ENCODE measurements around the gene RABGGTB.
A peak's percentile ranks its signal among the peaks of the same experiment; 100 is the strongest.
"Not testable (repeated sequence)": the region's sequence is repeated elsewhere in the genome, so short reads cannot be mapped to it uniquely, and the experiment has no call there.

Gene RABGGTB

DNA sequence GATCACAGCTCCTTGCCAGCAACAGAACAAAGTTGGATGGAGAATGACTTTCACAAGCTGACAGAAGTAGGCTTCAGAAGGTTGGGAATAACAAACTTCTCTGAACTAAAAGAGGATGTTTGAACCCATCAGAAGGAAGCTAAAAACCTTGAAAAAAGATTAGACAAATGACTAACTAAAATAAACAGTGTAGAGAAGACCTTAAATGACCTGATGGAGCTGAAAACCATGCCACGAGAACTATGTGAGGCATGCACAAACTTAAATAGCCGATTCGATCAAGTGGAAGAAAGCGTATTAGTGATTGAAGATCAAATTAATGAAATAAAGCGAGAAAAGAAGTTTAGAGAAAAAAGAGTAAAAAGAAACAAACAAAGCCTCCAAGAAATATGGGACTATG is 7.4 kb upstream of the RABGGTB start:
- H3K4me1 ChIP-seq (ENCODE audit: control insufficient read depth, insufficient read depth, low read length); H3K9me3 ChIP-seq (ENCODE audit: control insufficient read depth, low read length); DNase-seq (ENCODE audit: low read depth); H3K27me3 ChIP-seq (replicated peaks; ENCODE audit: control insufficient read depth, insufficient read depth, low read length); H3K9ac ChIP-seq (ENCODE audit: low read length); H3K36me3 ChIP-seq (ENCODE audit: control insufficient read depth, insufficient read depth, low read length, severe bottlenecking); H3K4me3 ChIP-seq (ENCODE audit: low read length): not testable (repeated sequence)

DNA sequence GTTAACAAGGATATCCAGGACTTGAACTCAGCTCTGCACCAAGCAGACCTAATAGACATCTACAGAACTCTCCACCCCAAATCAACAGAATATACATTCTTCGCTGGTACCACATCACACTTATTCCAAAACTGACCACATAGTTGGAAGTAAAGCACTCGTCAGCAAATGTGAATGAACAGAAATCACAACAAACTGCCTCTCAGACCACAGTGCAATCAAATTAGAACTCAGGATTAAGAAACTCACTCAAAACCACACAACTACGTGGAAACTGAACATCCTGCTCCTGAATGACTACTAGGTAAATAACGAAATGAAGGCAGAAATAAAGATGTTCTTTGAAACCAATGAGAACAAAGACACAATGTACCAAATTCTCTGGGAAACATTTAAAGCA is 5.9 kb upstream of the RABGGTB start:
- H3K27me3 ChIP-seq (replicated peaks; ENCODE audit: control insufficient read depth, insufficient read depth, low read length); DNase-seq (ENCODE audit: low read depth); H3K9me3 ChIP-seq (ENCODE audit: control insufficient read depth, low read length); H3K36me3 ChIP-seq (ENCODE audit: control insufficient read depth, insufficient read depth, low read length, severe bottlenecking); H3K4me1 ChIP-seq (ENCODE audit: control insufficient read depth, insufficient read depth, low read length); H3K4me3 ChIP-seq (ENCODE audit: low read length); H3K9ac ChIP-seq (ENCODE audit: low read length): not testable (repeated sequence)

DNA sequence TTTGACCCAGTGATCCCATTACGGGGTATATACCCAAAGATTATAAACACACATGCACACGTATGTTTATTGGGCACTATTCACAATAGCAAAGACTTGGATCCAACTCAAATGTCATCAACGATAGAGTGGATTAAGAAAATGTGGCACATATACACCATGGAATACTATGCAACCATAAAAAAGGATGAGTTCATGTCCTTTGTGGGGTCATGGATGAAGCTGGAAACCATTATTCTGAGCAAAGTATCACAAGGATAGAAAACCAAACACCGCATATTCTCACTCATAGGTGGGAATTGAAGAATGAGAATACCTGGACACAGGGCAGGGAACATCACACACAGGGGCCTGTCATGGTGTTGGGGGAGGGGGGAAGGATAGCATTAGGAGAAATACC is 2.1 kb upstream of the RABGGTB start:
- not testable (repeated sequence) for DNase-seq (ENCODE audit: low read depth); H3K9ac ChIP-seq (ENCODE audit: low read length); H3K9me3 ChIP-seq (ENCODE audit: control insufficient read depth, low read length); H3K4me3 ChIP-seq (ENCODE audit: low read length); H3K27me3 ChIP-seq (replicated peaks; ENCODE audit: control insufficient read depth, insufficient read depth, low read length)
- H3K36me3 ChIP-seq (ENCODE audit: control insufficient read depth, insufficient read depth, low read length, severe bottlenecking): peaks cover 11% of the 10 kb centered on the region
- H3K4me1 ChIP-seq (ENCODE audit: control insufficient read depth, insufficient read depth, low read length): peaks cover 14% of the 10 kb centered on the region

GRCh38 chr1:75785320-75785982 is 605 bp upstream of the RABGGTB start:
- Histone ChIP-seq H3K9me3 (ENCODE audit: control insufficient read depth, low read length) (no peaks in the 10 kb centered on the region), H3K4me1 (ENCODE audit: control insufficient read depth, insufficient read depth, low read length) (peaks cover 30% of the 10 kb centered on the region), H3K36me3 (ENCODE audit: control insufficient read depth, insufficient read depth, low read length, severe bottlenecking) (peaks cover 26% of the 10 kb centered on the region), H3K4me3 (ENCODE audit: low read length) (peak overlapping the region; percentile 99), H3K27me3 (replicated peaks; ENCODE audit: control insufficient read depth, insufficient read depth, low read length) (no peaks in the 10 kb centered on the region), H3K9ac (ENCODE audit: low read length) (peak overlapping the region; percentile 99)
- no peak for DNase-seq (ENCODE audit: low read depth)

GRCh38 chr1:75786901-75787493 is 941 bp downstream of the RABGGTB start:
- H3K4me3 ChIP-seq (ENCODE audit: low read length): peak overlapping the region; percentile 99
- no peaks in the 10 kb centered on the region for H3K27me3 ChIP-seq (replicated peaks; ENCODE audit: control insufficient read depth, insufficient read depth, low read length)
- peak; percentile 30 for DNase-seq (ENCODE audit: low read depth)
- peaks cover 42% of the 10 kb centered on the region for H3K36me3 ChIP-seq (ENCODE audit: control insufficient read depth, insufficient read depth, low read length, severe bottlenecking)
- no peaks in the 10 kb centered on the region for H3K9me3 ChIP-seq (ENCODE audit: control insufficient read depth, low read length)
- H3K9ac ChIP-seq (ENCODE audit: low read length): peak overlapping the region; percentile 99
- H3K4me1 ChIP-seq (ENCODE audit: control insufficient read depth, insufficient read depth, low read length): peaks cover 42% of the 10 kb centered on the region

GRCh38 chr1:75787524-75787923 is 1.5 kb downstream of the RABGGTB start:
- Histone ChIP-seq H3K9me3 (ENCODE audit: control insufficient read depth, low read length) (no peaks in the 10 kb centered on the region), H3K4me3 (ENCODE audit: low read length) (peak overlapping the region; percentile 99), H3K36me3 (ENCODE audit: control insufficient read depth, insufficient read depth, low read length, severe bottlenecking) (peaks cover 47% of the 10 kb centered on the region), H3K27me3 (replicated peaks; ENCODE audit: control insufficient read depth, insufficient read depth, low read length) (no peaks in the 10 kb centered on the region), H3K4me1 (ENCODE audit: control insufficient read depth, insufficient read depth, low read length) (peaks cover 42% of the 10 kb centered on the region), H3K9ac (ENCODE audit: low read length) (peak overlapping the region; percentile 99)
- DNase-seq (ENCODE audit: low read depth): no peak

GRCh38 chr1:75789988-75790387 is 3.9 kb downstream of the RABGGTB start:
- Histone ChIP-seq H3K4me1 (ENCODE audit: control insufficient read depth, insufficient read depth, low read length) (peaks cover 42% of the 10 kb centered on the region), H3K9me3 (ENCODE audit: control insufficient read depth, low read length) (no peaks in the 10 kb centered on the region), H3K4me3 (ENCODE audit: low read length) (peak overlapping the region; percentile 99), H3K27me3 (replicated peaks; ENCODE audit: control insufficient read depth, insufficient read depth, low read length) (no peaks in the 10 kb centered on the region), H3K9ac (ENCODE audit: low read length) (peak overlapping the region; percentile 99), H3K36me3 (ENCODE audit: control insufficient read depth, insufficient read depth, low read length, severe bottlenecking) (peaks cover 71% of the 10 kb centered on the region)
- DNase-seq (ENCODE audit: low read depth): no peak

- Histone ChIP-seq H3K4me1 (ENCODE audit: control insufficient read depth, insufficient read depth, low read length) (peaks cover 42% of the 10 kb centered on the region), H3K36me3 (ENCODE audit: control insufficient read depth, insufficient read depth, low read length, severe bottlenecking) (peaks cover 82% of the 10 kb centered on the region), H3K27me3 (replicated peaks; ENCODE audit: control insufficient read depth, insufficient read depth, low read length) (no peaks in the 10 kb centered on the region), H3K4me3 (ENCODE audit: low read length) (peak overlapping the region; percentile 99), H3K9me3 (ENCODE audit: control insufficient read depth, low read length) (no peaks in the 10 kb centered on the region), H3K9ac (ENCODE audit: low read length) (peak overlapping the region; percentile 99)
- DNase-seq (ENCODE audit: low read depth): peak; percentile 51
These were observed 5.0 kb downstream of the RABGGTB start for GRCh38 chr1:75791022-75791421.

- no peak for DNase-seq (ENCODE audit: low read depth)
These were observed 6.0 kb downstream of the RABGGTB start for GRCh38 chr1:75792091-75792490.

DNA sequence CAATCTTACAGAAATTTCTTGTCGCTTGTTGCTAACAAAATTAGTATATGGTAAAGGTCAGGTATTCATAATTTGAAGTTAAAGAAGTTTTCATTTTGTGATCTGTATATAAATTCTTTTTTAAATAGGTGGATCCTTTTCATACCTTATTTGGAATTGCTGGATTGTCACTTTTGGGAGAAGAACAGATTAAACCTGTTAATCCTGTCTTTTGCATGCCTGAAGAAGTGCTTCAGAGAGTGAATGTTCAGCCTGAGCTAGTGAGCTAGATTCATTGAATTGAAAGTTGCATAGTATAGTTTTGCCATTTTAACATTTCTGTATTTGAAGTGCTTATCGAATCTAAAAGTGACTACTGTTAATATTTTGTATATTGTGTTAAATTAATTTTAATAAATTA is 8.3 kb downstream of the RABGGTB start:
- Histone ChIP-seq H3K4me1 (ENCODE audit: control insufficient read depth, insufficient read depth, low read length) (peaks cover 26% of the 10 kb centered on the region), H3K27me3 (replicated peaks; ENCODE audit: control insufficient read depth, insufficient read depth, low read length) (no peaks in the 10 kb centered on the region), H3K9me3 (ENCODE audit: control insufficient read depth, low read length) (no peaks in the 10 kb centered on the region), H3K9ac (ENCODE audit: low read length) (no peak overlapping the region), H3K4me3 (ENCODE audit: low read length) (no peak overlapping the region), H3K36me3 (ENCODE audit: control insufficient read depth, insufficient read depth, low read length, severe bottlenecking) (peaks cover 75% of the 10 kb centered on the region)
- DNase-seq (ENCODE audit: low read depth): no peak

More at GRCh38 chr1:75792091-75792490, 6.0 kb downstream of the RABGGTB start:
- peaks cover 91% of the 10 kb centered on the region for H3K36me3 ChIP-seq (ENCODE audit: control insufficient read depth, insufficient read depth, low read length, severe bottlenecking)
- H3K9ac ChIP-seq (ENCODE audit: low read length): no peak overlapping the region
- H3K27me3 ChIP-seq (replicated peaks; ENCODE audit: control insufficient read depth, insufficient read depth, low read length): no peaks in the 10 kb centered on the region
- H3K9me3 ChIP-seq (ENCODE audit: control insufficient read depth, low read length): no peaks in the 10 kb centered on the region
- H3K4me1 ChIP-seq (ENCODE audit: control insufficient read depth, insufficient read depth, low read length): peaks cover 42% of the 10 kb centered on the region
- no peak overlapping the region for H3K4me3 ChIP-seq (ENCODE audit: low read length)

GRCh38 chr1:75795703-75796193 is 9.7 kb downstream of the RABGGTB start:
- no peak for DNase-seq (ENCODE audit: low read depth)

More at GRCh38 chr1:75795703-75796193, 9.7 kb downstream of the RABGGTB start:
- Histone ChIP-seq H3K4me3 (ENCODE audit: low read length) (no peak overlapping the region), H3K9me3 (ENCODE audit: control insufficient read depth, low read length) (no peaks in the 10 kb centered on the region), H3K36me3 (ENCODE audit: control insufficient read depth, insufficient read depth, low read length, severe bottlenecking) (peaks cover 62% of the 10 kb centered on the region), H3K27me3 (replicated peaks; ENCODE audit: control insufficient read depth, insufficient read depth, low read length) (no peaks in the 10 kb centered on the region), H3K4me1 (ENCODE audit: control insufficient read depth, insufficient read depth, low read length) (peaks cover 12% of the 10 kb centered on the region), H3K9ac (ENCODE audit: low read length) (no peak overlapping the region)

All from adipocyte (in vitro differentiated cells).